GM18511 (cell line): Measurements from ENCODE around the gene KCNMB2.
A peak's percentile ranks its signal among the peaks of the same experiment; 100 is the strongest.

Experiments
- ATAC-seq: cut with Tn5 transposase; IDR thresholded peaks from one replicate; pipeline ENCODE4 v1.9.1; 2021; ENCODE audit warnings: mild to moderate bottlenecking, moderate library complexity; ENCODE audit not compliant: unreplicated experiment

The KCNMB2 gene

DNA sequence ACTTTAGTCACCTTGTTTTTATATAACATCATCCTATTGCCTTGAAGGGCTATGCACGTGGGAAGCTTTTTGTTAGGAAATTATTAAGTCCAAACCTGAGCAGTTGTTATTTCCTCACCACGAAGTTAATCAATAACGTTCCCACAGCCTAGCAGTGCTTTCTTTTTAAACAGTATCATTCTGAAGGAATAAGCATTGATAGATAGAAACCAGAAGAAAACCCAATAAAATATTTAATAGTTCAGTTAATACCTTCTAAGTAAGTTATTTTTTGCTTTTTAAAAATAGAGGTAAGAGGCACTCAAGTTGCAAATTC lies 149.3 kb downstream of the KCNMB2 start:
- ATAC-seq = peak; percentile 80

DNA sequence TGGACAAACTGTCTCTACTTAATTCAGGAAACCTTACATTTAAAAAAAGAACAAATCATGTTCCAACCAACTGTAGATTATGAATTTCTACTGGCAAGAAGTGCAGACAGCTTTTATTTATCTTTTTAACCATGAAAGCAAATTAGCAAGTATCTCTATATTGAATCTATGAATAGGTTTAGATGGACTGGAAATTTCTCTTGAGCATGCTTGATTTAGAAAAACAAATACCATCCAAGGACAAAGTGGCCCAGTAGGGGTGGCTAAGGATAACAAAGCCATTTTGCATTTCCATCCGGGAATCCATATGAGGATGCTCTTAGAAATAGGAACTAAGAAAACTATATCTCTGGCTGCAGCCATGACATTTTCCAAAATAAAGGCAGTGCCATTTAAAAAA lies 150.6 kb downstream of the KCNMB2 start:
- ATAC-seq = no peak

DNA sequence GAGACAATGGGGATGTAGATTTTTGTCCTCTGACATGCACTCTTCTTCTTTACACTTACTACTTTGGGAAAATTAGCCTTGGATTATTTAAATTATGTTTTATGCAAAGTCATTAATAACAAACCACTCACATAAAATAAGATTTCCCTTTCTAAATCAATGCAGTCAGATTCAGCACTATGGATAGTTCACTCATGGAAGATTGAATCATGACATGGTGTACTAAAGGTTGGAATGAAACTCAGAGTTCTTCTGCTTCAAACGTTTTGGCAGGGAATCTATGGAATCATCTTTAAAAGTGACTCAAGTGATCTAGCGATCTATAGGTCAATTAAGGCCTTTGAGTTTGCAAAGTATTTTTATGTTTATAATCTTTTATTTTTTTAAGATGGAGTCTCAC lies 154.3 kb downstream of the KCNMB2 start:
- no peak for ATAC-seq

DNA sequence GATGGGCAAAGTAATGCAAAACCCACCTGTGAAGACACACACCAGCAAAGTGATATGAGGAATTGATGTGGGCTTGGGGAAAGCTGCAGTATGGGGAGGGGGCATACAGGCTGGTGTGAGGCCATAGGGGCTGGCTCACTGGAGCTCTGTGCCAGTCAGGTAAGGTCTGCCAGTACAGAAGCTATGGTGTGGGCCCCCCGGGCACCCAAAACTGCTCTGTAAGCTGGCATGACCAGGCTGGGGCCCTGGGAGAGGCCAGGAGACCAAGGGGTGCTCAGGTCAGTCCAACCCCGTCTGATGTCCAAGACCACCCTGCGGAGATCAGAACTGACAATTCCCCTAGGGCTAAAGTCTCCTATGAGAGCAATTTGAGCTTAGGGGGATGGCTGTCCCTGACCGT lies 163.1 kb downstream of the KCNMB2 start:
- ATAC-seq = no peak

DNA sequence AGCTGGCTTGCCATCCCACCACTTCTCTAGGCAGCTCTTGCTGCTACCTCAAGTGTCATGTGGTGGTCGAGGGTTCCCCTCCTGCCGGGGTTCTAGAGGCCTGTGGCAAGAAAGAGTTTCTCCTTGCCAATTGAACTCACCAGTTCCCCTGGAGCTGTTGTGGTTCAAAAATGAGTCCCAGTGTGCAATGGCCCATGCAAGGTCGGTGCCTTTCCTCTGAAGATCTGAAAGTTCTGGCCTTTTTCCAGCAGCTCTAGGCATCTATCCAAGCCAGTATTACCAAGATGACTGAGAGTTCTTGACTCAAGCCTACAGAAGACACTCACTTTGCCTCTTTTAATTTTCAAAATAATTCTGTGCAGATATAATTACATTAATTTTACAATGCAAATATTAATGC lies 163.6 kb downstream of the KCNMB2 start:
- ATAC-seq = peak; percentile 68

DNA sequence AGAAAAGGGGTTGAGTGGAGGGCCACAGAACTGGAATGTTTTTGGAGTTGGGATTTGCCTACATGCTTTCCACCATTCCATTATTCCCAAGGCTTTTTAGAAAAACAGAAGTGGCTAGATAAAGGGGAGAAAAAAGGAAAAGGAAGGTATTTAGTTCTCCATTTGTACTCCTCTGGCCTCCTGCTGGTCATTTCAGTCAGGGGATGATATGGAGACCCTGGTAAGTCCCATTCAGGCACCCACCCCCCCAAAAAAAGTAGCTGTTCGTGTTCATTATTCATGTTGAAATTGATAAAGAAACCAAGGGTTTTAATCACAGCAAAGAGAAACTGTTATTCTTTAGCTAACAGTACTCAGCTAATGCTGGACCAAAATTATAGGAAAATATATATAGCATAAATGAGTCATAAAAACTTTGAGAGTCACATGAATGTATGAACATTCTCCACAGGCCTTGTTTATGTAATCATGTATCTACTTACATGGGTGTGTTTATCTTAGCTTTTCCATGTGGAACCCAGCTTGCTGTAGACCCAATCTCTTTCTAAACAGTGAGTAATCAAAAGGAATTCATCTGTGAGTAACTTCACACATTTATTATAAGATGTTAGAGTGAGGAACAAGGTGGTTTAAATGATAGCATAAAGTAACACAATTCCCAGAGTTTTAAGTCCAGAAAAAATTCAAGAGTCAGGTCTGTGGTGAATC lies 167.2 kb downstream of the KCNMB2 start:
- no peak for ATAC-seq

DNA sequence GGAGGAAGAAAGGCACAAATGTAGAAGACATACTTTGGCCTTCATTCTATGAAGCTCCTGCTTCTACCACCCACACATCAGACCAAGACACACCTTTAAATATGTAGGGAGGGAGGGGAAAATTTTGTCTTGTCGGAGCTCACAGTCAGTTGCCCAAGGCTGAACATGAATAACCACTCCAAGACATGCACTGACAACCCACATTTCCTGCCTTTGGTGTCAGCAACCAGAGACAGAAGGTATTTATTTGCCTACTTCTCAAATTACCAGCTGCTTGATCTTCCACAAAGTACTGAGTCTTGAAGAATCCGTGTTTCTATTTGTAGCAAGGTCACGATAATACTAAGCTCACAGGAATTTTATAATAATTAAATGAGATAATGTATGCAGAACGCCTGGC lies 169.7 kb downstream of the KCNMB2 start:
- ATAC-seq = no peak

DNA sequence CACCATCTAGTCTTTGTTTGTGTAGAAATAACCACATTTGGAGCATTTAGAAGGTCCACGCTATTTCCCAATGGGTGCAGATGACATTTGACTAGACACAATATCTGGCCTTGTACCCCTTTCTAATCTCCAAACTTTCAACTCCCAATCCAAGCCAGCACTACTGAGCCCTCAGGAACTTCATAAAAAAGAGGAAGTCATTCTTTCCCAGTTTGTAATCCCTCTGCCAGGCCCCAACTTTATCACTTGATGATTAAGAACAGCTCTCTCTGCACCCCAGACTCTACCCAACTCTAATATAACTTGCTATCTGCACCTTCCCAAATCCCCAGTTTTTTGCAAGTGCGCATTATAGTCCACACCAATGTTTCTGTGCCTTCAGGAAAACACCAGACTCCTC lies 170.2 kb downstream of the KCNMB2 start:
- no peak for ATAC-seq

DNA sequence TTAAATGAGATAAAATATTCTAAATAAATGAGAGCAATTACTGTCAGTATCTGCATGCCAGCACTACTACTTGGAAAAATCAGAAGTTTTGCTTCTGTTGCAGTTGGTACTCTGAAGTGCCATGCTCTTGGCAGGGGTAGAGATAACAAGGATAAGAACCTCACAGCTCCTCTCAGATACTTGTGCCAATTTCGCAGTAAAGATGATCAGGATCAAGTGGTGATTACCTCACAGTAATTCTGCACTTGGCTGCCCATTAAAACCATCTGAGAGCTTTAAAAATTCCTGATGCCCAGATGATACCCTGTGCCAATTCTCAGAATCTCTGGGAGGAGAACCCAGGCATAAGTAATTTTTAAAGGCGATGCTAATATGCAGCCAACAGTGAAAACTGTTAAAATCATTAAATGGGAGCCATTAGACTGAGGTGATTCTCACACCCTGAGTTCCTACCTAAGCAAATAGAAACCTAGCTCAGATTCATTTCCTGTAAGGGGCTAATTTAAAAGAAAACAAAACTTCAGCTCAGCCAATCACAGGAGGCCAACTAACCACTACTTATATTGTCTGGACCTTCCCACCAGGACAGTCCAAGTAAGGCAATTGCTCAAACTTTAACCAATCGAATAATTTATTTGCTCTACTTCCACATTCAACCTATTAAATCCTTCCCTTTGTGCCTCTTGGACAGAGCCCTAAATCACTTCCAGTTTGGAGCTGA lies 171.2 kb downstream of the KCNMB2 start:
- ATAC-seq = peak; percentile 50

DNA sequence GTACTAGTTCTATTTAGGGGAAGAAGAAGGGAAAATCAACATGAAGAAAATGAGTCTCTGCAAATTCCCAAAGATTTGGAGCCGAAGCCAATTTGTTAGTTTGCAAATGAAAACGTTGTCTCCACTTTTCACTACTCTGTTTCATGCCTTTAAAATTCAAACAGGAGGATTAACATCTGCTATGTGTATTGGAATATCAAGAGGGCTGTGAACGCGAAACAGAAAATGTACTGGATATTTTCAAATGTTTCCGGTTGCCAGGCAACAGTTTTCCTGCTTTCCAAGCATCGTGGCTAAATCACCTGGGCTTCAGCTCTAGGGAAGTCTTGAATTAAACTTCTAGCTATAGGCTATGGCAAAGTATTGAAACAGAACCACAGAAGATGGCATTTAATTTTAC lies 172.8 kb downstream of the KCNMB2 start:
- ATAC-seq = no peak

DNA sequence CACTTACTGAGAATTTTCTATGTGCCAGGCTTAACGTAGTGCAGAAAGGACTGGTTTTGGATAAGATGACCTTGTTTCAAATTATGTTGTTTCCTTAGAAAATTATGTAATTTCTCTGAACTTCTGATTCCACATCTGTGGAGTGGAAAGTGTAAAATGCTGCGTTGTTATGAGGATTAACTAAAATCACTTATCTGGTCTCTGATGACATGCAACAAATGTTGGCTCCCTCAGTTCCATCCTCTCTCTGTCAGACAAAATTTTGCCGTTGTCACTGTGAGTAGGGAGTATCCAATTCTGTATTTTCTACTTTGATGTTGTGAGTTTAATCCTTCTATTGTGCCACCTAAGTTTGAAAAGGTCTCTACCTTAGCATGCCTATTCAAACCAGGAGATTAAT lies 175.5 kb downstream of the KCNMB2 start:
- no peak for ATAC-seq

DNA sequence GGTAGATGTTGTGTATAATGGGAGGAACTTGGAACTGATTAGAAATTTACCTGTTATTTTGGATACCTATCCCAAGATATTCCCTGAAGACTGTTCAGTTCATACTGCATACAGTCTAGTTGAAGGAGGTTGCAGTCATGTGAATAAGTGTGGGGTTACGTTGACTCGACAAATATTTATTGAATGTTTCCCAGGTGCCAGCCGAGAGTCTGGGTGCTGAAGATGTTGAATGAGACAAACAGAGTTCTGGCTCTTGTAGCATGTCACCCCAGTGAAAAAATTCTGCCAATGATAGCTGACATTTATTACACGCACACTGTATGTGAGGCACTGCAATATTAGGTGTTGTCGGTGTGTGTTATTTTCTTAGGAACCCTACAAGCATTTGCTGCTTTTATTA lies 176.0 kb downstream of the KCNMB2 start:
- ATAC-seq = no peak

DNA sequence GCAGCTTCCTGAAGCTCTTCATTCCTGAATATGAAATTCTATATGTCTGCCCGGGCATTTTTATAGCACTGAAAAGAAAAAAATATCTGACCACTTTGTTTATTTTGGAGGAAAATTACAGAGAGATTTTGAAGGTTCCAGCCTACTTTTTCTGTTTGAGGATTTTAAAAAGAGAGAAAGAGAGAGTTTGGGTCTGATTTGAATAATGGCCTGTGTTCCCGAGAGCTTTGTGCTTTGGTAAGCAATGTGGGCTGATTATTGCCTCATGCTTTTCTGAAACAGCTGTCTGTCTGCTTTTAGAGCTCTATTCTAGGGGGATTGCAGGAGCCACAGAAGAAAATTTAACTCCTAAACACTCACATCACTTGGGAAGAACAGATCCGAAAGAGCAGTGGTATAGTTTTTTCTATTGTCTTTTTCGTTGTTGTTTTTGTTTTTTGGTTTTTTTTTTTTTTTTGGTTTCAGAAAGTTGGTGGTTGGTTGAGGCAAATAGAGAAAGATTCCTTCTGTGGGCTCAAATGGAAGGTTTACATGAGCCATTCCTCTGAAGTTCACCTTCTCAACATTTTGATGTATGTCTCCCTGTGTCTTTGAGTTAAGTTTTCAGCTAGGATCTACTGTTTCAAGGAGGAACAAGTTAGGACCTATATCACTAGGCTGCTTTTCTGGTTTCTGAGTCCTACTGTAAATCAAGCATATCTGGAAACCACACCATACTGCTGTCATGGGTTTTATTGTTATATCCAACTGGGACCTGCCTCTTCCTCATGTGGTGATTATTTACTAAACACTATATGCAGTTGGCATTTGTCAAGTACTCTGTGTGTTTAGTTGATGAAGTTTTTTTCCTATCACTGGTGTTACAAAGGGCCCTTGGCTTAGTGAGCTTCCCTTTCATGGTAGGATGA lies 178.9 kb downstream of the KCNMB2 start:
- no peak for ATAC-seq

DNA sequence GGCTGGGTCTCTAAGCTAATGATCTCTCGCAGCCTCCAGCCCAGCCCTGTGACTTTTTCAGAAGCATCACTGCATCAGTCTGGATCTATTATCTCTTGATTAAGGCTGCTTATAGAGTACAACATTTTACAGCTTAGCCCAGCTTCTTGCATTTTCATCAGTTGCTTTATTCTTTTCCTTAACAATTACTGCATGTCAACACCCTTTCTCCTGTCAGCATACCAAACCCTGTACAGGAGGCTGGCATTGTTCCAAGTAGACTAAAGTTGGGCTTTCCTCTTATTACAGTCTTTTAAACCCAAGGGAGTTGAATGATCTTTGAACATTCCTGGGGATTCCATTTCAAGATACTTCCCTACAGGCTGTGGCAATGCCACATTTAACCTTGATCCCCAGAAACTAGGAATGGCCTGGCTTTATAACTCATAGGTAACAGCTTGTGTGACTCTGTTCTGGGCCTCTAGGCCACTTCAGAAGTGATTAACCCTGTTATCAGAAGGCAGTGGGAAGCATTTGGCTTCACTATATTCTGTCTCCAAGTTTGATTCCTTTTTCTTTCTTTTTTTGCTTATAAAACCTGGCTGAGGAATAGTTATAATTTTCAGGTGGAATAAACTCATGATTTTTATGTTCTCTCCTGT lies 182.9 kb downstream of the KCNMB2 start:
- no peak for ATAC-seq

DNA sequence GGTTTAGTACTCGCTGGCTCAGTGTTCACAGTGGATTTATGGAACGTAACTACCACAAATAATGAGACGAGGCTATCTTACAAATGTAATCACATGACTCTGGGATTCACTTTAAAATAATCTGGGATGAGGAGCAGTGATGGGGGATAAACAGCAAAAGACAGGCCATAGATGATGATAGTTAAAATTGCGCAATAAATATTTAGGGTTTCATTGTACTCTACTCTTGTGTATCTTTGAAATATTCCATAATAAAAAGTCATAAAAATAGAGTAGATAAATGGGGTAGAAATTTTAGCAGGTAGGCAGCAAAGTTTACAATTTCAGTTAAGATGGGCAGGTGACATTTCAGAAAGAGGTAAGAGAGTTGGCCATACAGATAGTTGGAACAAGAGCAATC lies 196.6 kb downstream of the KCNMB2 start:
- no peak for ATAC-seq

DNA sequence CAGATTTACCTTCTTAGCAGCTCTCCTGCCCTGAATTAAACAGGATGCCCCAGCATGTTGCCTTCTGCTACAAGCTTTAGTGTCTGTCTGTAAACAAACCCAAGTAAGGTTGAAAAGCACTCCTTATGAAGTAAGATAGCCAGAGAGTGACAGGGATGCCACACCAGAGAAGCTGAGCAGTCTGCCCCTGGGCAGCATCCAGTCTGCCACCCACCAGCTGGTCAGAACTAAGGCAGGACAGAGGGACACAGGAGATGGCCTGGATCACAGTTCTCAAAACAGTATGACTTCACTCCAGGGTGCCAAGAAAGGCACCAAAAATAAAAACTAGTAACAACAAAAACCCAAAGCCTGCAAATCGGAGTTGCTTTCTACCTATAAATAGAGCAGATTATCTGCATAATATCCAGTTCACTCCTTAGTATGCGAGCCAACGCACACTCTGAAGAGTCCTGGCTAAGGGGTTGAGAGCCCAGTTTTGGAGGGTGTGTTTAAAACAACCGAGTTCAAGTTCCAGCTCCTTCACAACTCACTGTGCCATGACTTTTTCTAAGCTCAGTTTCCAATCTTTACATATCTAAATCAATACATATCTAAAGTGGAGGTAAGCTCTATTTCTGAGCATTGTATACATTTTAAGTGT lies 198.9 kb downstream of the KCNMB2 start:
- no peak for ATAC-seq

DNA sequence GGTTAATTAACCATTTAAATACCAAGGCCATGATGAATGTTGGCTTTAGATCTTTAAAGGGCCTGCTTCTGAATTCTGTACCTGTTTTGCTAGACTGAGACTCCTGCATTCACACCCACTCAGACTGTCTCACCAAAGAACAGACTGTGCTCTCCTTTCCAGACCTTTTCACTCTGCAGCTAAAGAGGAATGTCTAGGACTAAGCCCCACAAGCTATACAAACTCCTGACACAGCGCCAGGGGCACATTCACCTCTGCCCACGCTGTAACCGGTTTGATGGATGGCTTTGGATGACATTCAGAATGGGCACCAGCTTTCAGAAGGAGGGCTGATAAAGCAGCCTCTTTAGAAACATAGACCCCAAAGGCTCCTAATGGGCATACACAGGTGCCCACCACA lies 200.1 kb downstream of the KCNMB2 start:
- ATAC-seq = no peak

DNA sequence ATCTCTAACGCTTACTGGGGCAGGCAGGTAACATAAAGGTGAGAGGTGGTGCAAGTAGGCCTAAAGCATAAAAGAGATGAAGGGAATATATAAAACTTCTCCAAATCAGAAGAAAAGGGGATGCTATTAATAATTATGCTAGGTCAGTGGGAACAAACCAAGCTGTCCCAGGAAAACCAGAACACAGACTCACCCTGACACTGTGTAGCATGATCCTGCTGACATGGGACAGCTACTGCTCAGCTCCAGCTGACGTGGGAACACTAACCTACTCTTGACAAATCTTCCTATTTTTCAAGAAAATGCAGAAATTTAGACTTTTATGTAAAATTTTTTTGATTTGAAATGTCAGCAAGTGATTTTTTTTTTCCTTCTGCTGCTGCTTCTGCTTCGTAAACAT lies 203.5 kb downstream of the KCNMB2 start:
- no peak for ATAC-seq

DNA sequence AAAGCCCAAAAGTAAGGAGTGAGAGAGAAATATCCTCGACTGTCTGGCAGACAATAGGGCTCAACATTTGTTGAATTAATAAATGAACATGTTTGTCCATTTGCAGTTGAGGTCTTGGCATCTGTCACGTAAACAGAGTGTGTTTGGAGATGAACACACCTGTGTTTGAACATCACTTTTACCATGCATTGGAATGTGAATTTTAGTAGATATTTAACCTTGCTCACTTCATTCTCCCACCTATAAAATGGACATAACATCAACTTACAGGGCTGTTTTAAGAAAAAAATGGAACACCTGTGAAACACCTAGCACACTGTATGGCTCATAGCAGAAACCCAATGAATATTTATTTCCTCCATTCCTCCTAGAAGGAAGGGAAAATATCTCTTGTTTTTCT lies 204.8 kb downstream of the KCNMB2 start:
- ATAC-seq = no peak

DNA sequence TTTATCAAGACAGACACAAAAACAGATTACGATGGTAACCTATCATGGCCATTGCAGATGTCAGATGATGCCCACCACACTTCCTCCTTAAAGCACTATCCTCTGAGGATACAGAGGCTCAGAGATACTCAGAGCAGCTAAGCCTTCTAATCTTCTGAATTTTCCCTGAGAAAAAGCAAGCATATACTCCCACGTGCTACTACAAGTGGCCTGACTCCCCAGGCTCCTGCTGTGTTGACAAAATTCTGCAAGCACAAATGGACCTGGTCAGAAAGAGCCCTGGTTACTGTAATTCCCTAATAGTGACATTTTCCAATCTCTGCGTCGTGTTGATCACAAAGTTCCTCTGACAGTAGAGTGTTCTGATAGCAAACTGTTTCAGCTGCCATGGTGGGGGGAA lies 207.1 kb downstream of the KCNMB2 start:
- no peak for ATAC-seq
